ENCODE results near the gene HDAC6. TPM values are rescaled to one million over a fixed set of nuclear protein-coding genes. Genes with fewer than 3 reads are reported as not detected.

HDAC6 gene
- total RNA-seq, result 100 to 1,000 TPM; 121 to 126 TPM
- polyA plus RNA-seq, result 10 to 100 TPM in 1 of 2 donors, 1 to 10 TPM in 1; 9.4 to 25.3 TPM

DNA sequence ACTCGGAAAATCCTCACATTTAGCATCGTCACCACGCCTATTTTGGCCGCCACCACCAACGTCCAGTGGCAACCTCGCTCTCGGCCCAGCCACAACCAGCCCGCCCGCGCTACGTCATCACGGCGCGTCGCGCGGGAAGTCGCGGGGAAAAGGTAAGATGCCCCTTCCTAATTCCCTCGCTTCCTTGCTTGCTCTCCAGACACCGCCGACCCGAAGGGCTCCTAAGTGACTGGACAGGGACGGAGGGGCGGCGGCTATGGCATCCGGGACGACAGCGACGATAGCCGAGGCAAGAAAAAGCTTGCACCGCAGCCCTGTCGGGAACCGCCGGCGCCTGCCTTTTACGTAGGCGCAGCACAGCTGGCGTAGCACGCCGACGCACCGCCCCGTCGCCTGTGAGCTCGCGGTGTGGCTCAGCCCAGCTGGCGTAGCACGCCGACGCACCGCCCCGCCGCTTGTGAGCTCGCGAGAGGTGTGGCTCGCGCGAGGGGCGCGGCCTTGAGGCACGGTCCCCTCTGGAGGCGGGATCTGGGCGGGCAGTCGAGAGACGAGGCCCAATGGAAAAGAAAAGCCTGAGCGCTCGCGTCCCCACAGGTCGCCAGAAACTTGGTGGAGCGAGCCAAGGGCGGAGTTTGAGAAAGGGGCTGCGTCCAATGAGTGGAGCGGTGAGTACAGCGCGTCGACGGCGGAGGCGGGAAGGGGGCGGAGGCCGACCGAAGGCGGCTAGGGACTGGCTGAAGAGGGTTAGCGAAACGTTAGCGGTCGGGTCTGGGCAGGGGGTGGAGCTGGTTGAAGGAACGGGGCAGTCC, at the start of gene HDAC6:
TSS of gene HDAC6 (plus strand) at position 788 of the 809 bp plus-strand sequence. CDS start 626 bp downstream, outside the sequence.
- Mint-ChIP-seq H3K27ac (peak within 1 kb of the TSS; percentile 90 to 99 (median 99)), H3K9me3 (peaks cover 0 to 4% (median 0%) of the 10 kb centered on the region in 8 donors), H3K36me3 (peaks cover 12 to 15% of the 10 kb centered on the region in 2 donors), H3K4me3 (peak within 1 kb of the TSS; percentile 94 to 98 (median 96)), H3K4me1 (peaks cover 3 to 25% (median 16%) of the 10 kb centered on the region in 4 donors), H3K27me3 (no peaks in the 10 kb centered on the region)
- intact Hi-C loops (cut with micrococcal nuclease), result loop anchor here (1.0 to 5.0 kb wide), 11 partner anchors 65 to 466 kb away; partner anchors contain the start of genes GRIPAP1, PPP1R3F, PQBP1 and RBM3
- peak within 1 kb of the TSS; percentile 65 to 77 for H3K4me3 ChIP-seq (ENCODE audit: low read length in 2 of 2)
- POLR2A ChIA-PET (ENCODE audit: partially characterized antibody), result interaction anchor here (0.6 to 3.1 kb wide), 28 partner anchors 9 to 365 kb away, joined by 3 to 39 read pairs (median 5); partner anchors contain the start of genes GRIPAP1, PQBP1, RBM3 and SLC35A2
- peaks cover 16% of the 10 kb centered on the region for H3K4me1 ChIP-seq (ENCODE audit: insufficient read depth, low read length)
- H3K27me3 ChIP-seq (ENCODE audit: insufficient read depth, low read length), result no peaks in the 10 kb centered on the region
- peak; percentile 91 to 98 (median 97) for DNase-seq
- no peaks in the 10 kb centered on the region for H3K9me3 ChIP-seq (ENCODE audit: control insufficient read depth in 1 of 2, low read length in 2 of 2)
- peak within 1 kb of the TSS; percentile 87 for H3K27ac ChIP-seq (ENCODE audit: low read depth, low read length)
- CTCF ChIA-PET (ENCODE audit: partially characterized antibody), result interaction anchor here (1.0 to 1.9 kb wide), 3 partner anchors 90 to 153 kb away, joined by 4 to 11 read pairs (median 4); no protein-coding TSS in a partner anchor
- peaks cover 7% of the 10 kb centered on the region for H3K36me3 ChIP-seq (ENCODE audit: insufficient read depth, low read length)

DNA sequence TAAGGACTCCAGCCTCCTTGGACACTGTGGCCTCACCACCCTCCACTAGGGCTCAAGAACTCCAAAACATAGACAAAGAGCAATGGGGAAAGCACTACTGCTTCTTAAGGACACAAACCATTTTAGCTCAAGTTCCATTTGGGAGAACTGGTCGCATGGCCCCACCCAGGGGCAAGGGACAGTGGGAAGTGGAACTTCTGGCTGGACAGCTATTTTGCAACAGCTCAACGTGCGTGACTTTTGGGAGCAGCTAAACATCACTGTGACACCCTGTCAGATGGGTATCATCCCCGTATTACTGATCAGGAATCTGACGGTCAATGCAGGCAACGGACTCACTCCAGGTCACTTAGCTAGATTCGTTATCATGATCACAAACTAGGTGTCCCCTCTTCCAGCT, 49.4 kb upstream of the HDAC6 start:
- peaks cover 0 to 3% (median 0%) of the 10 kb centered on the region in 4 donors for H3K4me1 Mint-ChIP-seq
- no peaks in the 10 kb centered on the region for H3K9me3 Mint-ChIP-seq
- intact Hi-C loops (cut with micrococcal nuclease), result no loop called here
- Histone ChIP-seq H3K27me3 (ENCODE audit: insufficient read depth, low read length) (no peaks in the 10 kb centered on the region), H3K36me3 (ENCODE audit: insufficient read depth, low read length) (no peaks in the 10 kb centered on the region), H3K27ac (ENCODE audit: low read depth, low read length) (no peak overlapping the region), H3K9me3 (ENCODE audit: control insufficient read depth in 1 of 2, low read length in 2 of 2) (no peaks in the 10 kb centered on the region), H3K4me1 (ENCODE audit: insufficient read depth, low read length) (no peaks in the 10 kb centered on the region), H3K4me3 (ENCODE audit: low read length in 2 of 2) (no peak overlapping the region)
- POLR2A ChIA-PET (ENCODE audit: partially characterized antibody), result no interaction called here
- no peaks in the 10 kb centered on the region for H3K27me3 Mint-ChIP-seq
- no peak overlapping the region for H3K27ac Mint-ChIP-seq
- no peak overlapping the region for H3K4me3 Mint-ChIP-seq
- no peaks in the 10 kb centered on the region for H3K36me3 Mint-ChIP-seq
- CTCF ChIA-PET (ENCODE audit: partially characterized antibody), result interaction anchor here (0.9 to 1.4 kb wide), 2 partner anchors 8 to 104 kb away, joined by 3 to 4 read pairs; no protein-coding TSS in a partner anchor
- no peak for DNase-seq

DNA sequence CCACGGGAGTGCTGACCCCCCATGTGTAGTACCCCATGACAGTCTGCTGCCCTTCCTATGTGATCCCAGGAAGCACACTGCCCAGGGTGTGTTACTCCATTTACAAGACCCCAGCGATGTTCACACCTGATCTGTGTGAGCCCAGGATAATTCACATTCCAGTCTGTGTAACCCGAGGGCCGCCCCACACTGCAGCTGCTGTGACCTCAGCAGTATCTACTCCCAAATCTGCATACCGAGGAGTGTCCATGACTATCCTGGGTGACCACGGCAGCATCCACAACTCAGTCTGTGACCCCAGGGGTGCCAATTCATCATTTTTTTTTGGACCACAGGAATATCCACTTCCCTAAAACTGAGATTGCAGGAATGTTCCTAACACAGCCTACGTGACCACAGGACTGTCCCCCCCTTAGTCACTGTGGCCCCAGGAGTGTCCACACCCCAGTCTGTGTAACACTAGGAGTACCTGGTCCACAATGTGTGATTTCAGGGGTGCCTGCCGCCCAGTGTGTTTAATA, 48.1 kb upstream of the HDAC6 start:
- Histone ChIP-seq H3K36me3 (ENCODE audit: insufficient read depth, low read length) (no peaks in the 10 kb centered on the region), H3K27me3 (ENCODE audit: insufficient read depth, low read length) (no peaks in the 10 kb centered on the region), H3K4me1 (ENCODE audit: insufficient read depth, low read length) (no peaks in the 10 kb centered on the region), H3K9me3 (ENCODE audit: control insufficient read depth in 1 of 2, low read length in 2 of 2) (no peaks in the 10 kb centered on the region), H3K27ac (ENCODE audit: low read depth, low read length) (no peak overlapping the region), H3K4me3 (ENCODE audit: low read length in 2 of 2) (no peak overlapping the region)
- no peaks in the 10 kb centered on the region for H3K36me3 Mint-ChIP-seq
- H3K4me1 Mint-ChIP-seq, result peaks cover 0 to 3% (median 0%) of the 10 kb centered on the region in 4 donors
- H3K4me3 Mint-ChIP-seq, result no peak overlapping the region
- ChIA-PET POLR2A (ENCODE audit: partially characterized antibody) (no interaction called here), CTCF (ENCODE audit: partially characterized antibody) (no interaction called here)
- no peaks in the 10 kb centered on the region for H3K9me3 Mint-ChIP-seq
- no peaks in the 10 kb centered on the region for H3K27me3 Mint-ChIP-seq
- intact Hi-C loops (cut with micrococcal nuclease), result no loop called here
- no peak for DNase-seq
- no peak overlapping the region for H3K27ac Mint-ChIP-seq

DNA sequence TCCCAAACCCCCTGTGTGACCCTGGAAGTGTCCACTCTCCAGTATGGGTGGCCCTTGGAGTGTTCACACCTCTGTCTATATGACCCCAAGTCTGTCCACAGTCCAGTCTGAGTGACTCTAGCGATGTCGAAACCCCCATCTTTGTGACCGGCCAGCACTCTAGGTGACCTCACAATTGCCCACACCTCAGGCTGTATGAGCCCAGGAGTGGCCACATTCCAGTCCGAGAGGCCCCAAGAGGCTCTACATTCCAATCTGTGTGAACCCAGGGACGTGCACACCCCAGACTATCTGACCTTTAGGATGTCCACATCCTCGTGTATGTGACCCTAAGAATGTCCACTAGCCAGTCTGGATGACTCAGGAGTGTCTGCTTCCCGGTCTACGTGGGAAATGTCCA, 47.6 kb upstream of the HDAC6 start:
- Histone ChIP-seq H3K36me3 (ENCODE audit: insufficient read depth, low read length) (no peaks in the 10 kb centered on the region), H3K27ac (ENCODE audit: low read depth, low read length) (no peak overlapping the region), H3K9me3 (ENCODE audit: control insufficient read depth in 1 of 2, low read length in 2 of 2) (no peaks in the 10 kb centered on the region), H3K27me3 (ENCODE audit: insufficient read depth, low read length) (no peaks in the 10 kb centered on the region), H3K4me3 (ENCODE audit: low read length in 2 of 2) (no peak overlapping the region), H3K4me1 (ENCODE audit: insufficient read depth, low read length) (no peaks in the 10 kb centered on the region)
- CTCF ChIA-PET (ENCODE audit: partially characterized antibody), result no interaction called here
- H3K36me3 Mint-ChIP-seq, result no peaks in the 10 kb centered on the region
- POLR2A ChIA-PET (ENCODE audit: partially characterized antibody), result no interaction called here
- intact Hi-C loops (cut with micrococcal nuclease), result no loop called here
- H3K27ac Mint-ChIP-seq, result no peak overlapping the region
- peaks cover 0 to 3% (median 0%) of the 10 kb centered on the region in 4 donors for H3K4me1 Mint-ChIP-seq
- no peaks in the 10 kb centered on the region for H3K9me3 Mint-ChIP-seq
- no peaks in the 10 kb centered on the region for H3K27me3 Mint-ChIP-seq
- no peak for DNase-seq
- H3K4me3 Mint-ChIP-seq, result no peak overlapping the region

DNA sequence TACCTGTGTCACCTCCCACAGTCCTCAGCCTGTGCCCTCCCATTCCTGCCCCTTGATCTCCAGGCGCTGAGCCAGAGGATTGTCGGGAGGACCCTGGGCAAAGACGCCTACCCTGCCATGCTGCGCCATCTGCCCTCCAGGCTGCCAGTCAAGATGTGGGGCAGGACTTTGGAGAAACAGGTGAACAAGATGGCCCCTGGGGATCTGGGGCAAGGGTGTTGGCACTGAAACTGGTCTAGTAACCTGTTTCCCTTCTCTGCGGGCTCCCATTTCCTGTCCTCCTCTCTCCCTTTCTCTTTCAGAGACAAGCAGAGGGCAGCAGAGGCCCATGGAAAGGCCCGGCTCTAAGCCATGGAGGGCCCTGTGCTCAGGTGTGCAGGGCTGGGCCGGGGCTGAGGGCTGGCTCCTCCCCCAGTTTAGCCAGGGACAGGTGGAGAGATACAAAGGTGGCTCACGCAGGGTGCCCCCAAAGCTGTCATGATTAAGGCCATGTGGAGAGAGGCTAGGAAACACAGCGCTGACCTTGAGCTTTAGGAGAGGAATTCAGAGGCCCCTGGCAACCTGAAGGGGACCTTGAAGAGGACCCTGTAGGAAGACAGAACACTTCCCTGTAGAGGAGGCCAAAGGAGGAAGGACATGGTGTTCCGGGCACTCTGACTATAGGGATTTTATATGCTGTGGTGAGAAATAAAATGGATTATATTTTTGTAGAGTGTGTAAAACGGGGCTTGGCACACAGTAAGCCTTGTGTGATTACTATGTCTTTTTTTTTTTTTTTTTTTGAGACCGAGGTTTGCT, 40.0 kb upstream of the HDAC6 start, which contains the start of gene GLOD5:
TSS of gene GLOD5 (plus strand) at position 74 of the 798 bp plus-strand sequence. CDS start at position 118, 44 bp downstream.
- no peak within 1 kb of the TSS for H3K27ac Mint-ChIP-seq
- no peaks in the 10 kb centered on the region for H3K36me3 Mint-ChIP-seq
- no peaks in the 10 kb centered on the region for H3K36me3 ChIP-seq (ENCODE audit: insufficient read depth, low read length)
- no peaks in the 10 kb centered on the region for H3K4me1 ChIP-seq (ENCODE audit: insufficient read depth, low read length)
- intact Hi-C loops (cut with micrococcal nuclease), result no loop called here
- no peak for DNase-seq
- peaks cover 0 to 7% (median 1%) of the 10 kb centered on the region in 4 donors for H3K4me1 Mint-ChIP-seq
- no peak within 1 kb of the TSS for H3K27ac ChIP-seq (ENCODE audit: low read depth, low read length)
- H3K9me3 Mint-ChIP-seq, result no peaks in the 10 kb centered on the region
- H3K9me3 ChIP-seq (ENCODE audit: control insufficient read depth in 1 of 2, low read length in 2 of 2), result no peaks in the 10 kb centered on the region
- POLR2A ChIA-PET (ENCODE audit: partially characterized antibody), result no interaction called here
- CTCF ChIA-PET (ENCODE audit: partially characterized antibody), result interaction anchor here (1.3 kb wide), 1 partner anchor 10 kb away, joined by 4 read pairs; no protein-coding TSS in a partner anchor
- no peaks in the 10 kb centered on the region for H3K27me3 ChIP-seq (ENCODE audit: insufficient read depth, low read length)
- no peak within 1 kb of the TSS for H3K4me3 ChIP-seq (ENCODE audit: low read length in 2 of 2)
- no peak within 1 kb of the TSS for H3K4me3 Mint-ChIP-seq
- peaks cover 0 to 2% of the 10 kb centered on the region in 2 donors for H3K27me3 Mint-ChIP-seq

DNA sequence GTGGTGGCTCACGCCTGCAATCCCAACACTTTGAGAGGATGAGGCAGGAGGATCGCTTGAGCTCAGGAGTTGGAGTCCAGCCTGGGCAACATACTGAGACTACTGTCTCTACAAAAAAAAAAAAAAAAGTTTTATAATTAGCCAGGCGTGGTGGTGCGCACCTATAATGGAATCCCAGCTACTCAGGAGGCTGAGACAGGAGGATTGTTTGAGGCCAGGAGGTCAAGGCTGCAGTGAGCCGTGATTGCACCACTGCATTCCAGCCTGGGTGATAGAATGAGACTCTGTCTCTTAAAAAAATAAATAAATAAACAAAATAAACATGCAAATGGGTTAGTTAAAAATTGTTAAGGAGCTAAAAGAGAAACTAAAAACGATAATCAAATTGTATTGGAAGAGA, 32.6 kb upstream of the HDAC6 start:
- ChIA-PET POLR2A (ENCODE audit: partially characterized antibody) (no interaction called here), CTCF (ENCODE audit: partially characterized antibody) (interaction anchor here (1.3 kb wide), 1 partner anchor 121 kb away, joined by 5 read pairs; no protein-coding TSS in a partner anchor)
- Mint-ChIP-seq H3K9me3 (no peaks in the 10 kb centered on the region), H3K4me1 (no peaks in the 10 kb centered on the region), H3K27ac (no peak overlapping the region), H3K27me3 (no peaks in the 10 kb centered on the region), H3K4me3 (no peak overlapping the region), H3K36me3 (no peaks in the 10 kb centered on the region)
- DNase-seq, result no peak
- Histone ChIP-seq H3K4me1 (ENCODE audit: insufficient read depth, low read length) (no peaks in the 10 kb centered on the region), H3K27ac (ENCODE audit: low read depth, low read length) (no peak overlapping the region), H3K4me3 (ENCODE audit: low read length in 2 of 2) (no peak overlapping the region), H3K36me3 (ENCODE audit: insufficient read depth, low read length) (no peaks in the 10 kb centered on the region), H3K9me3 (ENCODE audit: control insufficient read depth in 1 of 2, low read length in 2 of 2) (no peaks in the 10 kb centered on the region), H3K27me3 (ENCODE audit: insufficient read depth, low read length) (no peaks in the 10 kb centered on the region)
- intact Hi-C loops (cut with micrococcal nuclease), result no loop called here

Measured in CD4-positive, alpha-beta memory T cell (primary cell).